Activated T-helper 1 cell treated with anti-CD3 and anti-CD28 coated beads, Interleukin-2, amount 50 U/mL, for 16 hours (primary cell): Measurements from ENCODE around the gene CENPVL2.
"Not testable (repeated sequence)": the region's sequence is repeated elsewhere in the genome, so short reads cannot be mapped to it uniquely, and the experiment has no call there.

Source experiments
- DNase-seq, 2 donors: peaks; one replicate each; pipeline ENCODE4 v3.0.0-alpha.2; 2020; ENCODE audit warnings: low read depth in 1 of 2, low spot score in 1 of 2

The CENPVL2 gene

GRCh38 chrX:51682720-51683062, at the start of gene CENPVL2:
CENPVL2 (minus strand) TSS chrX:51682831; CDS start chrX:51682831, 0 bp downstream.
- DNase-seq, result not testable (repeated sequence)

GRCh38 chrX:51728202-51728601, 45.6 kb upstream of the CENPVL2 start:
- no peak for DNase-seq

GRCh38 chrX:51712943-51713647, 30.5 kb upstream of the CENPVL2 start:
- DNase-seq, result not testable (repeated sequence)

- DNase-seq, result not testable (repeated sequence)
Observed at GRCh38 chrX:51710277-51711164, 27.9 kb upstream of the CENPVL2 start, which contains the start of gene CENPVL1. CENPVL1 (plus strand) TSS chrX:51710512; CDS start chrX:51710512, 0 bp downstream.

- no peak for DNase-seq
Observed at GRCh38 chrX:51697397-51697796, 14.8 kb upstream of the CENPVL2 start.

- DNase-seq, result no peak
Observed at GRCh38 chrX:51694254-51694653, 11.6 kb upstream of the CENPVL2 start.

GRCh38 chrX:51681808-51682719, 567 bp downstream of the CENPVL2 start:
- not testable (repeated sequence) for DNase-seq

GRCh38 chrX:51679689-51680433, 2.8 kb downstream of the CENPVL2 start:
- not testable (repeated sequence) for DNase-seq

GRCh38 chrX:51665981-51666380, 16.6 kb downstream of the CENPVL2 start:
- no peak for DNase-seq

GRCh38 chrX:51643377-51643776, 39.3 kb downstream of the CENPVL2 start:
- no peak for DNase-seq

- DNase-seq, result no peak
Observed at GRCh38 chrX:51641421-51642021, 41.1 kb downstream of the CENPVL2 start.

GRCh38 chrX:51636511-51636910, 46.1 kb downstream of the CENPVL2 start:
- not testable (repeated sequence) for DNase-seq
